GM18517 (cell line): ENCODE measurements around the gene MED7.
"Not testable (repeated sequence)": the region's sequence is repeated elsewhere in the genome, so short reads cannot be mapped to it uniquely, and the experiment has no call there.

Experiments
- ATAC-seq: cut with Tn5 transposase; IDR thresholded peaks from one replicate; pipeline ENCODE4 v1.9.1; 2021; ENCODE audit warnings: mild to moderate bottlenecking, moderate library complexity; ENCODE audit not compliant: unreplicated experiment

MED7 gene

GRCh38 chr5:157142317-157143126 is at the start of gene MED7:
Gene MED7, minus strand, starts transcription at chr5:157142865. Its CDS starts 3,434 bp downstream, at chr5:157139431.
- peak; percentile 99 for ATAC-seq

DNA sequence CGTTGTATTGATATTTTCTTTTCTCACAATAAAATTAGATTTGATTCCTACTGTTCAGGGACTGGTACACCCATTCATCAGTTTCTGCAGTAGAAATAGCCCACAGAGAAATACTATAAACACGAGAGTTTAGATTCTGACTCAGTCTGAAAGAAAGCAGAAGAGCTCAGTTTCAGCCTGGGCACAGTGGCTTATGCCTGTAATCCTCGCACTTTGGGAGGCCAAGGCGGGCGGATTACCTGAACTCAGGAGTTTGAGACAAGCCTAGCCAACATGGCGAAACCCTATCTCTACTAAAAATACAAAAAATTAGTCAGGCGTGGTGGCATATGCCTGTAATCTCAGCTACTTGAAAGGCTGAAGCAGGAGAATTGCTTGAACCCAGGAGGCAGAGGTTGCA is 46.6 kb upstream of the MED7 start:
- ATAC-seq, result peak; percentile 87

GRCh38 chr5:157188270-157188669 is 45.6 kb upstream of the MED7 start:
- ATAC-seq, result no peak

- no peak for ATAC-seq
Measured at GRCh38 chr5:157187046-157187754, 44.5 kb upstream of the MED7 start.

DNA sequence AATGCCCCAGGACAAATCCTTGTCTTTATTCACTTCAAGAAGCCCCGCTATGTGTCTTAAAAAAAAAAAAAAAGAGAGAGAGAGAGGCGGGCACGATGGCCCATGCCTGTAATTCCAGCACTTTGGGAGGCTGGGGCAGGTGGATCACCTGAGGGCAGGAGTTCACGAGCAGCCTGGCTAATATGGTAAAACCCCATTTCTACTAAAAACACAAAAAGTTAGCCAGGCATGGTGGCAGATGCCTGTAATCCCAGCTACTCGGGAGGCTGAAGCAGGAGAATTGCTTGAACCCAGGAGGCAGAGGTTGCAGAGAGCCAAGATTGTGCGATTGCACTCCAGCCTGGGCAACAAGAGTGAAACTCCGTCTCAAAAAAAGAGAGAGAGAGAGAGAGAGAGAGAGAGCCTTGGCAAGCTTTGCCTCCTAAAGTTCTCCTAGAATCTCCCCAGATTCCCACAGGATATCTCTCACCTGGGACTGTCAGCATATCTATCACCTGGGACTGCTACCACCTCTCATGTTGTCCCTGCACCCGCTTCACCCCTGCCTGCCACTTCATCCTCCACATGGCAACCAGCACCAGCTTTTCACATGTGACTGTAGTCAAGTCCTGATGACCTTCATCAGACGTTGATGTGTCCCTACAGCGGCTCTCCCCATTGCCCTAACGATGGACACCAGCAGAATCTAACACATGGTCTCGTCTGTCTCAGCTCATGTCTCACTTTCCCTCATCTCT is 43.8 kb upstream of the MED7 start:
- no peak for ATAC-seq

GRCh38 chr5:157185122-157185521 is 42.5 kb upstream of the MED7 start:
- not testable (repeated sequence) for ATAC-seq

DNA sequence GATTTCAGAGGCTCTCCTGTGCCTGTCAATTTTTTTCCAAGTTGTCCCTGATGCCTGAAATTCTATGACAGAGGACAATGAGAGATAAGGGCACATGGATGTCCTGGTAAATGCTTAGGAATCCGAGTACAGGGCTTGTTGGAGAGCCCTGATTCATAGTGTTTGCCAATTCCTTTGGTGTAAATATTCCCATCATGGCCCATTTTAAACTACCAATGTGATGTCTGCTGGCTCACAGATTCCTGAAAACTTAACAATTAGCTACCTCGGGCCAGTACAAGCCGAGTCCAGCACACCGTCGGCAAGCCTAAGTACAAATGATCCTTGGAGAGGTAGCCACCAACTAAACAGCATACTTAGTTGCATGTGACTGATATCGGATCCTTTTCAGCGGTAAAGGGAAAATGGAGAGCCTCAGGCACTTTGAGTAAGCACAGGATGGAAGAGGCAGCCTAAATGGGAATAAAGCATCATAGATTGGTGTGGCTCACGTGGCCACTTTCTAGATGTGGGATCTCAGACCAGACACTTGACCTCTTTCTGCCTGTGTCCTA is 41.5 kb upstream of the MED7 start:
- no peak for ATAC-seq

- ATAC-seq, result no peak
Measured at GRCh38 chr5:157182143-157182757, 39.6 kb upstream of the MED7 start.

DNA sequence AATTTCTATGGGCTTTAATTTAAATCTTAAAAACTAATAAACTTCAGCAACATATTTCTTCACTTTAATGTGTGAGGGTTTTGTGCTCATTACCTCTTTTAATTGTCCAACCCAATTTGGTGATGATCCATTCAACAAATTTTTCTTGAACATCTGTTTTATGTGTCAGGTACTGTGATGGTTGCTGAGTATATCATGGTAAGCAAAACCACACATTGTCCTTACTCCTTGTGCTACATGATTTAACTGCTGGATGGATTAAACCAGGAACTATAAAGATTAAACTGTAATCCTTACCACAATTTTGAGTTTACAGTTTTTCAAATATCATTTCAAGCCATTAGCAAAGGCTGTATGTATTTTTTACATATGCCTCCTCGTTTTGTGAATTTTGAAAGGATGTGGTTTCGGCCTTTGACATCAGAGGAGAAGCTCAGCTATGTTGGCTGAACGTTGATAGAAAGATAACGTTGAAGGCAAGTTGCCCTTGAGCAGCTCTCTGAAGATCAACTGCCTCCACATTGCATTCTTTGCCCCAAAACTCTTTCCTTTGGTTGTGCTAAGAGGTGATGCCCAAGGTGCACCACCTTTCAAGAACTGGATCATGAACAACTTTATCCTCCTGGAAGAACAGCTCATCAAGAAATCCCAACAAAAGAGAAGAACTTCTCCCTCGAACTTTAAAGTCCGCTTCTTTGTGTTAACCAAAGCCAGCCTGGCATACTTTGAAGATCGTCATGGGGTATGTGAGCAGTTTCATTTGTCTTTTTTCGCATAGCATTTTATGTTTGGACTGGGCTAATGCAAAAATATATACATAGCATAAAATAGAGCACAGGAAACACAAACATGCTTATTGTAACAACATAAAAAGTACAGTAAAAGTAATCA is 38.0 kb upstream of the MED7 start, which contains the start of gene ITK:
Gene ITK (plus strand): TSS at position 467 of the 891 bp plus-strand sequence. CDS start 138 bp downstream, at position 605.
- no peak for ATAC-seq

GRCh38 chr5:157178966-157179365 is 36.3 kb upstream of the MED7 start:
- ATAC-seq, result no peak

GRCh38 chr5:157177953-157178352 is 35.3 kb upstream of the MED7 start:
- ATAC-seq, result no peak

GRCh38 chr5:157175071-157175612 is 32.5 kb upstream of the MED7 start:
- no peak for ATAC-seq

GRCh38 chr5:157172403-157172802 is 29.7 kb upstream of the MED7 start:
- ATAC-seq, result peak; percentile 100

GRCh38 chr5:157168286-157168685 is 25.6 kb upstream of the MED7 start:
- no peak for ATAC-seq

GRCh38 chr5:157167214-157167621 is 24.6 kb upstream of the MED7 start:
- no peak for ATAC-seq

GRCh38 chr5:157166214-157167213 is 23.8 kb upstream of the MED7 start, which contains the start of gene GARIN3:
Gene GARIN3, minus strand, starts transcription at chr5:157166264. Its CDS starts 96 bp downstream, at chr5:157166168.
- ATAC-seq, result no peak

DNA sequence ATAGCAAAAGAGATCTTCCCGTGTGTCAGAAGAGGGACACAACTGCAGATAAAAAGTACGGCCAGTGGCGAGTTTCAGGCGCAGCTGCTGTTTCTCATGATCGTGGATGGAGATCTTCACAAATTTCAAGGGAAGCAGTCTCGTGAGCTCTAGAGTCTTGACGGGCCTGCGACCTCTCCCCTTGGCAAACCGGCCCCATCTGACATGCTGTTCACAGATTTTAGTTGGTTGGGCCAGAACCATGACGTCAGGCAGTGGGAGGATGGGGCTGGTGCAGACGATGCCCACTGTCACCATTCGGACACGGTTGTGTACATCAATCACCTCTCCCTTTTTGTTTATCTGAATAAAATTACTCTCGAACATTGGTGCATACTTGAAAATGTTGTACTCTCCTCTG is 23.0 kb upstream of the MED7 start:
- no peak for ATAC-seq

DNA sequence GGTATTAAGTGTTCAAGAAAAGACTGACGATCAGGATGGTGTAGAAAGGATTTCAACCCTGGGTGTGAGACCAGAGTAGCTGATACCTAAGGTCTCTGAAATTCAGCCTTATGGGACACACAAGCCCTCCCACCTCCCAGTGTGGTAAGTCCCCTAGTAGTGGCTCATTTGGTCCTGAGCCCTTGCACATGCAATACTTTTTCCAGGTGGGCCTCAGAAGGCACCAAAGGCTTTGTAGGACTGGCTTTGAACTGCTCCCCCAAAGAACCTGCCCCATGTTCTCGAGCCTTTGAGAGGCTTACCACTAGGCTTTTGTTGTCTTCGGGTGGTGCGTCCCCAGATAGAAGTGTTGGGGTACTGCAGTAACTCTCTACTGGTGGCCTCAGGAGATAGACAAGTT is 22.6 kb upstream of the MED7 start:
- no peak for ATAC-seq
